Measurements from ENCODE around the gene CD46.

CD46 gene

GRCh38 chr1:207797229-207797973 is 45.5 kb downstream of the CD46 start:
- DNase-seq (ENCODE audit: low spot score): peak; percentile 74

- no peak for DNase-seq (ENCODE audit: low spot score)
These were observed 47.0 kb downstream of the CD46 start for GRCh38 chr1:207798847-207799246.

GRCh38 chr1:207799989-207800648 is 48.3 kb downstream of the CD46 start:
- no peak for DNase-seq (ENCODE audit: low spot score)

DNA sequence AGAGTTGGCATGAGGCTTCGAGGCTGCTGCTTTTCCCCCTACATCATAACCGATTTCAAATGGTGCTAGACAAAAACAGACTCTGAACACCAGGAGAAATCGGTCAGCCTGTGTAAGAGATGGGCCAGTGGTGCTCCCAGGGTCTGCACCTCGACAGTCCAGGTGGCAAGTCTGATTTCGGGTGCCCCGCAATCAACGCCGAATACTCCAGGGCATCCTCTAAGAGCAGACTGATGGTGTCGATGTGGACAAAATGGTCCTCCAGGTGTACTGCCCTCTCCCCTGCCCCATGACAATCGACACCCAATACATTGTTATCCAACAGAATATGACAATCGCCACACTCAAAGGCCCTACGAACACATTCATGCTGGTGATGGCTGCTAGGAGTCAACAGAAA is 50.0 kb downstream of the CD46 start:
- no peak for DNase-seq (ENCODE audit: low spot score)

GRCh38 chr1:207803678-207804077 is 51.8 kb downstream of the CD46 start:
- DNase-seq (ENCODE audit: low spot score): no peak

DNA sequence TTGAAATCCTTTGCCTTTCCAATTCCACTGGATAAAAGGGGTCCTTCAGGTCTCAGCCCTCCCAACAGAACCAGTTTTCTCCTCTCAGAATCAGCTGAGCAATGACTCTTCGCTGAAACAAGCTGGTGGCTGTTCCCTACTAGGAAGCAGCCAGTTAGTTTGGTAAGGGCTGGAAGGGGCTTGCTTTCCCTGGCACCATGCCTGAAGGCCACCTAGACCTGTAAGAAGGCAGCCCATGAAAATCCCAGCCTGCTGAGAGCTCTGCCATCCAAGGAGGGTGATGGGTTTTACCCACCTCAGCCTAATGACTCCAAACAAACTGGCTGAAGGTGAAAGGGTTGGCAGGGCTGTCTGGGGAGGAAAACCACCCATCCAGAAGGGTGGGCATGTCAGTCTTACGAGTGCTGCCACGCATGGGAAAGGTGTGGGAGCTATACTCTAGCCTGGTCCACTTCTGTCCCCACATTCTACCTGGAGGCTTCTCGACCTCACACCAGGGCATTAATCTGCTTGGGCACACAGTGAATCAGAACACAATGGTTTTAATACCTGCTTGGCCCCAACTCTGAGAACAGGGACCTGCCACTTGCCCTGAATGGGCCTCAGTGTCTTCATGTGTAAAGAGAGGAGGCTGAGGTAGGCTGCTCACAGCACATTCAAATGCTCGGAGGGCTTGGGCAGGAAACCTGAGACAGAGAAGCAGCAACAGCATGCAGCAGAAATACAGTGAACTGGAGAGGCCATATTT is 53.0 kb downstream of the CD46 start:
- DNase-seq (ENCODE audit: low spot score): no peak

DNA sequence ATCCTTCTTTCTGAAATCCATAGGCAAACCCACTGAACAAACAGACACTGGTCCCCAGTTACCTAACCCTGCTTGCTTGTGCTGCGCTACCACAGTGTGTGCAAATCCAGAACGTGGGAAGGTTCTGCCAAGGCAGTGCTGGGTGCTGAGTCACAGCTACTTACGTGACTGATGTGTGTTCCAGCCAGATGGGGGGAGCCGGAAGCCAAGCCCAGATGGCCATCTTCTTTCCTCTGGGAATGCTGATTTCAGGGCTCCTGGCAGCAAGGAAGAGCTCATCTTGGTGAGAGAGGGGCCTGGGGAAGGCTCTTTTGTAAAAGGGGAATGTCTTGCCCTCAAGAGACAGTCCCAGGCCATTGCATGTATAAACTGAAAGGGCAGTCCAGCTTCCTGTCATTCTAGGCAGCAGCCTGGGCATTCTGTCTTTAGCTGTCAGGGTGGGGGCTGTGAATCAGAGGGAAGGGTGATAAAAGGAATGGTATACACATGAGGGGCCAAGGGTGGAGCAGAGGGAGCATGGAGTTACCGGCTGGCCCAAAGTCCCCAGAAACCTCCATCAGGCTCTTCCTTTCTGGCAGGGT is 54.1 kb downstream of the CD46 start:
- no peak for DNase-seq (ENCODE audit: low spot score)

DNA sequence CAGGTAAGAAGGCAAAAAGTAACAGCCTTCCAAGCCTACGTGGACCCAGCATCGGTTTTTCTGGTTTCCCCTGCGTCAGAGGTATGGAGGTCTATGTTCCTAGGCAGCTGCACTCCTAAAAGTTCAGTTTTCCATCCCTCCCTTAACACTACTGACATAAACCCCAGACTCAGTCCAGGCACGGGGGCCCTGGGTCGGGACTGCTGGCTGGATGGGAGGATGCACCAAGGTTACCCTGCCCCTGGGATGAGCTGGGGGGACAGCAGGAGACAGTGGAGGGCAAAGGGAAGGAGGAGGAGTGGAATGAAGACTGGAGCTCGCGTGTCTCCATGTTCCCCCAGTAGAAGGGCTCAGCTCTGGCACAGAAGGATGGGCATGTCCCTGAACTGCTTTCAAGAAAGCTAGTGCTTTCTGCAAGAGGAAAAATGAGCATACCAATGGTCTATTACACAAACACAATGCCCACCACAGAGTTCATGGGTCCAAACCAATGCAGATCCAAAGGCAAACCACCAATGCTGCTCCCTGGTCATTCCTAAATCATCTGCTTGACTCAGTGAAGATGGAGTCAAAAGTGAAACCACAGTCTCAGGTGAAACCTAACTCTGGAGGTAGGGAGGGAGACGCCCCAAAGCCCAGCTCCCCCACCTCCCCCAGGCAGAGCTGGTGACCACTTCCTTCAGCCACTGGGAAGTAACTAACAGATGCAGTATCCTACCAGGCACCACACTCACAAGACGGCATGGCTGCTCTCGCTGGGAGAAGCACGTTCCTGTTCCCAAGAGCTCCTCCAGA is 54.9 kb downstream of the CD46 start:
- no peak for DNase-seq (ENCODE audit: low spot score)

- no peak for DNase-seq (ENCODE audit: low spot score)
These were observed 55.5 kb downstream of the CD46 start for GRCh38 chr1:207807326-207807689.

GRCh38 chr1:207807690-207808321 is 56.0 kb downstream of the CD46 start:
- DNase-seq (ENCODE audit: low spot score): no peak

DNA sequence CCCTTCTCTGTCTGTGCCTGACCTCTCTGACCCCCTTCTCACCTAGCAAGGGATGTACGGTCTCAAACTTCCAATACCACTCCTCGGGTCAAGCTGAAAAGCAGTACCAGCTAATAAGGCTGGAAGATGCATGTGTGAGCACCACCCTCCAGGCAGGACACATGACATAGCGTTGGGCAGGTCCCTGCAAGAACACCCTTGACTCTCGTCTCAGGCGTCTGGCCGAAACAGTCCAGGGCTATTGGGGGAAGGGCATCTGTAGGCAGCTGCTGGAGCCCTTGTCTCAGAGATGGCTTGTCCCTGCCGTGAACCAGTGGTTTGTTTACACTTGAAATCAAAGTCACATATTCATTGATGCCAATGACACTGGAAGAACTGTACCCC is 56.5 kb downstream of the CD46 start:
- DNase-seq (ENCODE audit: low spot score): no peak

GRCh38 chr1:207808911-207809555 is 57.2 kb downstream of the CD46 start:
- DNase-seq (ENCODE audit: low spot score): no peak

GRCh38 chr1:207810173-207810572 is 58.3 kb downstream of the CD46 start:
- DNase-seq (ENCODE audit: low spot score): no peak

- DNase-seq (ENCODE audit: low spot score): no peak
These were observed 58.9 kb downstream of the CD46 start for GRCh38 chr1:207810606-207811295.

- DNase-seq (ENCODE audit: low spot score): no peak
These were observed 59.5 kb downstream of the CD46 start for GRCh38 chr1:207811319-207811718.

DNA sequence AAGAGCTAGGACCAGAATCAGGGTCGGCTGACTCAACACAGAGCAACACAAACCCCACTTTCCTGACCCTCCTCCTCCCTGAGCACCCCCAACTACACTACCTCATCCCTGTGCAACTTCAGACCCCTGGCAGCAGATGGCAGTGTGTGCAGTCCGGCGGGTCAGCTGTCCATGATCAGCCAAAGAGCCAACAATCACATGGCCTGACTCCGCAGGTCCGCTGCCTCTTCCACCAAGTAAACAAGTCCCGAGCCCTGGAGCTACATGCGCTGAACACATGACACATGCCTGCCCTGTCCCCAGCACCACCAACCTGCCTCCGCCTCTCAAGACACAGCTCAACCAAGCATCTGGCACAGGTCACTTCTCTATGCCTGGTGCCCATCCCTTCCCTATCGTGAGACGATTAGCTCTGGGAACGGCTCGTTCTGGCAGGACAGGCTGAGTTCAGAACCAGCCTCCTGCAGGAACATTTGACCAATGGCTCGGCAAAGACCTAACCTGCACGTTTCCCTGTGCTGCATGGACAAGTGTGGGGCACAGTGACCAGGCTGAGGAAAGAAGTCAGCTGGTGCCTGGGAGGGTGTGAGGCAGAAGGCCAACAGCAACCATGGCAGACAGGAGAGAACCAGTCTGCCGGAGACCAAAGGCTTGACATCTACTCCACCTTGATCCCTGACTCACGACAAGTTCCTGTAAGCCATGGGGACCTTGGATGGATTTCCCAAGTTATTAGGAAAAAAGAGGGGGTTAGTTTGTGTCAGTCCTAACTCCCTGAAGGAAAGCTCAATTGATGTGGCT is 60.3 kb downstream of the CD46 start:
- DNase-seq (ENCODE audit: low spot score): no peak

DNA sequence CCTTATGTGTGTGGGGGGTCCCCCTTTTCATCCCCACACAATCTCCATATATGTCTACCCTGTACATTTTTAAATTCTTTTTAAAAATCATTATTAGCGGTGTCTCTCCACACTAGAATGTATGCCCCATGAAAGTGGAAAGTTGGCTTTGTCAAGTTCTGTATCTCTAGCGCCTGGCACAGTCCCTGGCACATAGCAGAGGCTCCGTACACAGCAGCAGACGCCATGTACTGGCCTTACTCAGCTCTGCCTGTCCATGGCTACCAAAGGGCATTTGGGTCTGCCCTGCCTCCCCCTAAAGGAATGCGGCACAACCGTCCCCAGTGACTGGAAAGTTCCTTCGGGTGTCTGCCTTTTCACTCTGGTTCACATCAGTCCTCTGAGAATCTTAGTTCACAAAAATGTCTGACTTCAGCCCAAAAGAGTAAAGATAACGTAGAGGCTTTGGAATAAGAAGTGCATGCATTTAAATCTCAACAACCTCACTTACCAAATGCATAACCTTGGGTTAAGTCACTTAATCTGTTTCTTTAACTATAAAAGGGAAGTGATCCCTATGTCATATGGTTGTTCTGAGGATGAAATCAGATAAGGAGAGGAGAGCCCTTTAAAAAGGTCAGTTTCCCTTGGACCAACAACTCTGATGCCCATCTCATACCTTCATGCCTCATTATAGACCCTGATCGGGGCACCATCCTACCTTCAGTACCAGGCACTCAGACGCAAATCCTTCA is 61.1 kb downstream of the CD46 start:
- DNase-seq (ENCODE audit: low spot score): no peak

- DNase-seq (ENCODE audit: low spot score): no peak
These were observed 61.6 kb downstream of the CD46 start for GRCh38 chr1:207813512-207813881.

- no peak for DNase-seq (ENCODE audit: low spot score)
These were observed 62.1 kb downstream of the CD46 start for GRCh38 chr1:207813946-207814345.

Data from LoVo (cell line).